WI38 (cell line): ENCODE measurements around the gene CRY1.
"Not testable (repeated sequence)": the region's sequence is repeated elsewhere in the genome, so short reads cannot be mapped to it uniquely, and the experiment has no call there.

ENCODE experiments used
- H3K4me3 ChIP-seq: 2 replicates; pipeline ENCODE4 v1.5.1; 2011; ENCODE audit warnings: low read depth, mild to moderate bottlenecking, control low read depth, low read length
- TF ChIP-seq, protein P1 (sequence below): IDR thresholded peaks from 2 replicates; pipeline ENCODE4 v1.5.1; 2012; ENCODE audit warnings: low read depth, mild to moderate bottlenecking, control low read depth, low read length

Gene CRY1

DNA sequence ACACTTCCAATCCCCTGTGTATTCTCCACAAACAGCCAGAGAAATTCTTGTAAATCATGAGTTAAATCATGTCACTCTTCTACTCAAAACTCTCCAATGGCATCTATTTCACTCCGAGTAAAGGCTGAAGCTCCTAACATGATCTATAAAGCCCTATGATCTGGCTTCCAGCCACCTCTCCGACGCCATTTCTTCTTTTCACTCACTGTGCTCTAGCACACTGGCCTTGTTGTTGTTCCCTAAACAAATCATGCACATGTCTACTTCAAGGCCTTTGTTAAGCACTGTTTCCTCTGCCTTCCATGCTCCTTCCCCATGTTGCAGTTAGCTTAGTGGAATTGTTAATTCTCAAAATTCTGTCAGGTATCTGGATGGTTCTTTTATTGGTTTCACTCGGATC lies 76.3 kb downstream of the CRY1 start:
- H3K4me3 ChIP-seq = no peak overlapping the region
- TF ChIP-seq, protein P1, sequence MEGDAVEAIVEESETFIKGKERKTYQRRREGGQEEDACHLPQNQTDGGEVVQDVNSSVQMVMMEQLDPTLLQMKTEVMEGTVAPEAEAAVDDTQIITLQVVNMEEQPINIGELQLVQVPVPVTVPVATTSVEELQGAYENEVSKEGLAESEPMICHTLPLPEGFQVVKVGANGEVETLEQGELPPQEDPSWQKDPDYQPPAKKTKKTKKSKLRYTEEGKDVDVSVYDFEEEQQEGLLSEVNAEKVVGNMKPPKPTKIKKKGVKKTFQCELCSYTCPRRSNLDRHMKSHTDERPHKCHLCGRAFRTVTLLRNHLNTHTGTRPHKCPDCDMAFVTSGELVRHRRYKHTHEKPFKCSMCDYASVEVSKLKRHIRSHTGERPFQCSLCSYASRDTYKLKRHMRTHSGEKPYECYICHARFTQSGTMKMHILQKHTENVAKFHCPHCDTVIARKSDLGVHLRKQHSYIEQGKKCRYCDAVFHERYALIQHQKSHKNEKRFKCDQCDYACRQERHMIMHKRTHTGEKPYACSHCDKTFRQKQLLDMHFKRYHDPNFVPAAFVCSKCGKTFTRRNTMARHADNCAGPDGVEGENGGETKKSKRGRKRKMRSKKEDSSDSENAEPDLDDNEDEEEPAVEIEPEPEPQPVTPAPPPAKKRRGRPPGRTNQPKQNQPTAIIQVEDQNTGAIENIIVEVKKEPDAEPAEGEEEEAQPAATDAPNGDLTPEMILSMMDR = no peak

DNA sequence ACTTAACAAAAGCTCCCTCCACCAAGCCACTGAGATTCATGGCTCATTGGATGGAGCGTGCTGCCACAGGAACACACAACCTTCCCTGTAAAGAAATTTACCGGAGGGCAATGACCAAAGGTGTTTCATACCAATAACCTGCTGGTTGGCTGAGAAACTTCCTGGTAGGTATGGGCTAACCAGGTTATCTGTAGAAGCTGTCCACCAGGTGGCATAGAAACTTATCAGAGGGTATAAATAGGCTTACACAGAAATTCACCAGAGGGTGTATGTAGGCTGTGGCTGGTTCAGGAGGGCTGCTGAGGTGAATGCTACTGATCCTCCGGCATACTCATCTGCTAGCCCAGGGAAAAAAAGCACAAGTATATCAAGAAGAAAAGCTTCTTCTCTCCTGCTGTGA lies 79.3 kb downstream of the CRY1 start:
- TF ChIP-seq, protein P1 = no peak
- no peak overlapping the region for H3K4me3 ChIP-seq

DNA sequence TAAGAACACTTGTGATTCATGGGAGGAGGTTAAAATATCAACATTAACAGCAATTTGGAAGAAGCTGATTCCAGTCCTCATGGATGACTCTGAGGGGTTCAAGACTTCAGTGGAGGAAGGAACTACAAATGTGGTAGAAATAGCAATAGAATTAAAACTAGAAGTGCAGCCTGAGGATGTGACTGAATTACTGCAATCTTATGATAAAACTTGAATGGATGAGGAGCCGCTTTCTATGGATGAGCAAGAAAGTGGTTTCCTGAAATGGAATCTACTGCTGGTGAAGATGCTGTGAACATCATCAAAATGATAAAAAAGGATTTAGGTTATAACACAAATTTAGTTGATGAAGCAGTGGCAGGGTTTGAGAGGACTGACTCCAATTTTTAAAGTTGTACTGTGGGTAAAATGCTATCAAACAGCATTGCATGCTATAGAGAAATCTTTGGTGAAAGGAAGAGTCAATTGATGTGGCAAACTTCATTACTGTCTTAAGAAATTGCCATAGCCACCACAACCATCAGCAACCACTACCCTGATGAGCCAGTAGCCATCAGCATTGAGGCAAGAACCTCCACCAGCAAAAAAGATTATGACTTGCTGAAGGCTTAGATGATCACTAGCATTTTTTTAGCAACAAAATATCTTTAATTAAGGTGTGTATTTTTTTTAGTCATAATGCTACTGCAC lies 80.5 kb downstream of the CRY1 start:
- no peak overlapping the region for H3K4me3 ChIP-seq
- TF ChIP-seq, protein P1 = no peak

DNA sequence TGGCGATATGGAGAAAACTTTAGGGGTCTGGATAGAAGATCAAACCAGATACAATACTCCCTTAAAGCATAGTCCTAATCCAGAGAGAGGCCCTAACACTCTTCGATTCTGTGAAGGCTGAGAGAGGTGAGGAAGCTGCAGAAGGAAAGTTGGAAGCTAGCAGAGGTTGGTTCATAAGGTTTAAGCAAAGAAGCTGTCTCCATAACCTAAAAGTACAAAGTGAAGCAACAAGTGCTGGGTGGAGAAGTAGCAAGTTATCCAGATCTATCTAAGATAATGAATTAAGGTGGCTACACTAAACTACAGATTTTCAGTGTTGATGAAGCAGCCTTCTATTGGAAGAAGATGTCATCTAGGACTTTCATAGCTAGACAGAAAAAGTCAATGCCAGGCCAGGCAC lies 81.8 kb downstream of the CRY1 start:
- TF ChIP-seq, protein P1 = no peak

DNA sequence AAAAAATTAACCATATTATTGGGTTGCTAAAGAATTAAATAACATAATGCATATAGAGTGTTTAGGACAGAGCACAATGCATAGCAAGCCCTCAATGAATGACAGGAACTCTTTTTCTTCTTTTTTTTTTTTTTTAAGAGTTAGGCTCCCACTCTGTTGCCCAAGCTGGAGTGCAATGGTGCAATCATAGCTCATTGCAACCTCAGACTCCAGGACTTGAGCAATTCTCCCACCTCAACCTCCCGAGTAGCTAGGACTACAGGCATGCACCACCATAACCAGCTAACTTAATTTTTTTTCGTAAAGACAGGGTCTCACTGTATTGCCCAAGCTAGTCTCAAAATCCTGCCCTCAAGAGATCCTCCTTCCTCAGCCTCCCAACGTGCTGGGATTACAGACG lies 85.9 kb downstream of the CRY1 start:
- TF ChIP-seq, protein P1 = no peak
- H3K4me3 ChIP-seq = no peak overlapping the region

More for the DNA sequence above, 81.8 kb downstream of the CRY1 start:
- no peak overlapping the region for H3K4me3 ChIP-seq

DNA sequence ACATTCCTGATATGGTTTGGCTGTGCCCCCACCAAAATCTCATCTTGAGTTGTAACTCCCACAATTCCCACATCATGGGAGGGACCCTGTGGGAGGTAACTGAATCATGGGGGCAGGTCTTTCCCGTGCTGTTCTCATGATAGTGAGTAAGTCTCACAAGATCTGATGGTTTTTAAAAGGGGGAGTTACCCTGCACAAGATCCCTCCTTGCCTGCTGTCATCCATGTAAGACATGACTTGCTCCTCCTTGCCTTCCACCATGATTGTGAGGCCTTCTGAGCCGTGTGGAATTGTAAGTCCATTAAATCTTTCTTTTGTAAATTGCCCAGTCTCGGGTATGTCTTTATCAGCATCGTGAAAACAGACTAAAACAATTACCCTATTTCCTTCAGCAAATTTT lies 90.7 kb downstream of the CRY1 start:
- H3K4me3 ChIP-seq = not testable (repeated sequence)

DNA sequence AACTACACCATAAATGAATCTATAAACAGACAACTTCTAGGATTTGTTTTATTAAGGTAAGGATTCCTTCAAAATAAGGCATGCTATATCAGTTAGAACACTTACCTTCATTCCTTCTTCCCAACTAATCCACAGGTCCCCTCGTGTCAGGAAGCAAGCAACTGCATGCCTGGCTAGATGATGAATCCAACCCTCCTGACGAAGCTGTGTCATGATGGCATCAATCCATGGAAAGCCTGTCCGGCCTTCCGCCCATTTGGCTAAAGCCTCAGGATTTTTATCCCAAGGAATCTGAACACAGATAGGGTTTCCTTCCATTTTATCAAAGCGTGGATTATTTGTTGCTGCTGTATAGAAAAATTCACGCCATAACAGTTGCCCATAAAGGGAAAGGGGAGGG lies 93.9 kb downstream of the CRY1 start:
- TF ChIP-seq, protein P1 = no peak
- H3K4me3 ChIP-seq = no peak overlapping the region

DNA sequence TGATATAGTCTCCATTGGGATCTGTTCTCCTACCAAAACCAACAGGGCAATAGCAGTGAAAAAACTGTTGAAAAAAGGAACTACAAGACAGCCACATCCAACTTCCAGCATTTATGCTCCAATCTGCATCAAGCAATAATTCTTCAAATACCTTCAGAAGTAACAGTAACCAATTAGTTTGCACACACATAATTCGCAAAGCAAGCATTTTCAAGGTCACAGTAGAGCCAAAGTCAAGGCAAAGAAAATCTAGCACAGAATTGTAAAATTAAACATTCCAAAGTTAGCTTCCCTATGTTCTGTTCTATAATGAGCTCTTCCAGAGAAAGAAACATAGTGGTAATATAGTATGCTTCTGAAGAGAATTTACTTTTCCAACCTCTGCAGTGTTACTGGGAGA lies 95.4 kb downstream of the CRY1 start:
- TF ChIP-seq, protein P1 = no peak
- H3K4me3 ChIP-seq = no peak overlapping the region

DNA sequence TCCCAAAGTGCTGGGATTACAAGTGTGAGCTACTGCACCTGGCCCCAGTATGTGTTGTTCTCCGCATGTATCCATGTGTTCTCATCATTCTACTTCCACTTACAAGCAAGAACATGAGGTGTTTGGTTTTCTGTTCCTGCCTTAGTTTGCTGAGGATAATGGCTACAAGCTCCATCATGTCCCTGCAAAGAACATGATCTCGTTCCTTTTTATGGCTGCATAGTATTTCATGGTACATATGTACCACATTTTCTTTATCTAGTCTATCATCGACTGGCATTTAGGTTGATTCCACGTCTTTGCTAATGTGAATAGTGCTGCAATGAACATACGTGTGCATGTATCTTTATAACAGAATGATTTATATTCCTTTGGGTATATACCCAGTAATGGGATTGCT lies 97.2 kb downstream of the CRY1 start:
- not testable (repeated sequence) for H3K4me3 ChIP-seq
